HEK293T (cell line): ENCODE measurements around the gene PRKAG2.

Source experiments
- CTCF ChIA-PET: fragments of 350-600 bp; formaldehyde crosslinking; extraction: SDS; loops from one replicate; lab custom pipeline; 2021; ENCODE audit warnings: antibody characterized with exemption, inconsistent platforms; lab: Yijun Ruan, JAX
- POLR2A ChIA-PET: fragments of 350-600 bp; formaldehyde crosslinking; extraction: SDS; loops from one replicate; lab custom pipeline; 2020; ENCODE audit warnings: antibody characterized with exemption, inconsistent platforms; lab: Yijun Ruan, JAX
- DNase-seq: peaks from one replicate; pipeline ENCODE4 v3.0.0; 2012; ENCODE audit warnings: mixed read lengths; ENCODE audit errors: extremely low spot score
- ARNT ChIP-seq: fragments of 450-650 bp; IDR thresholded peaks from 2 replicates; pipeline ENCODE4 v1.6.1; 2017; ENCODE audit warnings: mild to moderate bottlenecking
- BHLHE40 ChIP-seq: fragments of 450-650 bp; IDR thresholded peaks from 2 replicates; pipeline ENCODE4 v1.6.1; 2016; ENCODE audit warnings: mild to moderate bottlenecking, moderate library complexity, borderline replicate concordance
- CTBP1 ChIP-seq: fragments of 450-650 bp; IDR thresholded peaks from 2 replicates; pipeline ENCODE4 v1.6.1; 2016; ENCODE audit warnings: borderline replicate concordance
- ELF4 ChIP-seq: fragments of 450-650 bp; IDR thresholded peaks from 2 replicates; pipeline ENCODE4 v1.6.1; 2017; ENCODE audit warnings: antibody characterized with exemption
- FOXA1 ChIP-seq: fragments of 450-650 bp; IDR thresholded peaks from 2 replicates; pipeline ENCODE4 v1.6.1; 2016; ENCODE audit warnings: mild to moderate bottlenecking
- FOXK2 ChIP-seq: fragments of 450-650 bp; IDR thresholded peaks from 2 replicates; pipeline ENCODE4 v1.6.1; 2016; ENCODE audit warnings: mild to moderate bottlenecking
- FOXM1 ChIP-seq: fragments of 450-650 bp; IDR thresholded peaks from 2 replicates; pipeline ENCODE4 v1.6.1; 2017; ENCODE audit warnings: mild to moderate bottlenecking, borderline replicate concordance
- HDGF ChIP-seq: fragments of 450-650 bp; IDR thresholded peaks from 2 replicates; pipeline ENCODE4 v1.6.1; 2017; ENCODE audit warnings: antibody characterized with exemption, borderline replicate concordance
- L3MBTL2 ChIP-seq: fragments of 450-650 bp; conservative IDR thresholded peaks from 2 replicates; pipeline ENCODE4 v1.6.1; 2016; ENCODE audit warnings: mild to moderate bottlenecking
- LEF1 ChIP-seq: fragments of 450-650 bp; IDR thresholded peaks from 2 replicates; pipeline ENCODE4 v1.6.1; 2017; ENCODE audit warnings: mild to moderate bottlenecking, borderline replicate concordance
- NFRKB ChIP-seq: fragments of 450-650 bp; IDR thresholded peaks from 2 replicates; pipeline ENCODE4 v1.6.1; 2016; ENCODE audit warnings: mild to moderate bottlenecking, moderate library complexity
- PKNOX1 ChIP-seq: fragments of 450-650 bp; IDR thresholded peaks from 2 replicates; pipeline ENCODE4 v1.6.1; 2016
- SP1 ChIP-seq: fragments of 450-650 bp; IDR thresholded peaks from 2 replicates; pipeline ENCODE4 v1.6.1; 2017
- SUZ12 ChIP-seq: fragments of 450-650 bp; IDR thresholded peaks from 2 replicates; pipeline ENCODE4 v1.6.1; 2016; ENCODE audit warnings: mild to moderate bottlenecking
- TARDBP ChIP-seq: fragments of 450-650 bp; IDR thresholded peaks from 2 replicates; pipeline ENCODE4 v1.6.1; 2016
- ZNF384 ChIP-seq: fragments of 450-650 bp; IDR thresholded peaks from 2 replicates; pipeline ENCODE4 v1.6.1; 2016

Gene PRKAG2

GRCh38 chr7:151683615-151684407, 193.1 kb downstream of the PRKAG2 start:
- POLR2A ChIA-PET, result no interaction called here
- no peak for TF ChIP-seq TARDBP
- no peak for TF ChIP-seq LEF1
- TF ChIP-seq L3MBTL2, result no peak
- no peak for TF ChIP-seq FOXK2
- TF ChIP-seq SUZ12, result no peak
- no peak for TF ChIP-seq FOXM1
- TF ChIP-seq CTBP1, result no peak
- no peak for TF ChIP-seq SP1
- no peak for TF ChIP-seq NFRKB
- no peak for TF ChIP-seq ZNF384
- no peak for TF ChIP-seq PKNOX1
- DNase-seq, result no peak
- CTCF ChIA-PET, result interaction anchor here (1.2 kb wide), 1 partner anchor 52 kb away, joined by 3 read pairs; no protein-coding TSS in a partner anchor

GRCh38 chr7:151682831-151683614, 193.9 kb downstream of the PRKAG2 start:
- TF ChIP-seq L3MBTL2 (no peak), LEF1 (no peak), NFRKB (no peak), FOXM1 (no peak), SP1 (no peak), SUZ12 (no peak), FOXK2 (no peak), TARDBP (no peak), ZNF384 (no peak), FOXA1 (no peak), ELF4 (no peak), CTBP1 (no peak), ARNT (no peak), HDGF (no peak), BHLHE40 (no peak), PKNOX1 (no peak)

GRCh38 chr7:151681726-151682125, 195.2 kb downstream of the PRKAG2 start:
- ChIA-PET CTCF (interaction anchor here (1.0 to 1.2 kb wide), 2 partner anchors 31 to 101 kb away, joined by 3 to 4 read pairs; no protein-coding TSS in a partner anchor), POLR2A (no interaction called here)
- TF ChIP-seq SP1 (no peak), BHLHE40 (no peak), NFRKB (no peak), ARNT (no peak), CTBP1 (no peak), ZNF384 (no peak), ELF4 (no peak), FOXA1 (no peak), LEF1 (no peak)
- DNase-seq, result no peak

More at GRCh38 chr7:151682831-151683614, 193.9 kb downstream of the PRKAG2 start:
- ChIA-PET POLR2A (no interaction called here), CTCF (no interaction called here)
- no peak for DNase-seq

GRCh38 chr7:151680810-151681209, 196.1 kb downstream of the PRKAG2 start:
- TF ChIP-seq ELF4, result no peak
- no peak for TF ChIP-seq HDGF
- TF ChIP-seq PKNOX1, result no peak
- TF ChIP-seq L3MBTL2, result no peak
- no peak for TF ChIP-seq FOXK2
- no peak for TF ChIP-seq NFRKB
- TF ChIP-seq ARNT, result no peak
- TF ChIP-seq FOXM1, result no peak
- no peak for TF ChIP-seq SP1
- TF ChIP-seq SUZ12, result no peak
- TF ChIP-seq TARDBP, result no peak
- TF ChIP-seq FOXA1, result no peak
- ChIA-PET CTCF (interaction anchor here (1.0 to 1.2 kb wide), 2 partner anchors 30 to 102 kb away, joined by 3 to 4 read pairs; no protein-coding TSS in a partner anchor), POLR2A (no interaction called here)
- no peak for DNase-seq

GRCh38 chr7:151679881-151680612, 196.9 kb downstream of the PRKAG2 start:
- DNase-seq, result no peak
- ChIA-PET CTCF (interaction anchor here (0.7 kb wide), 2 partner anchors 33 to 102 kb away, joined by 3 to 4 read pairs; no protein-coding TSS in a partner anchor), POLR2A (no interaction called here)
- TF ChIP-seq TARDBP (no peak), ARNT (no peak), SUZ12 (no peak), FOXM1 (no peak), PKNOX1 (no peak), HDGF (no peak), LEF1 (no peak), FOXK2 (no peak), SP1 (no peak), ELF4 (no peak), ZNF384 (no peak), FOXA1 (no peak), NFRKB (no peak), CTBP1 (no peak), L3MBTL2 (no peak)
